HepG2 (cell line): Measurements from ENCODE around the gene GRIN3A. TPM values are rescaled to one million over a fixed set of nuclear protein-coding genes. Genes with fewer than 3 reads are reported as not detected.

ENCODE experiments used
- ARNTL ChIP-seq: sonication (generic); formaldehyde crosslinking; IDR thresholded peaks from 2 replicates; pipeline ENCODE4 v1.4.0; 2020; ENCODE audit warnings: mild to moderate bottlenecking, missing genetic modification reagents
- HMG20A ChIP-seq: IDR thresholded peaks from 2 replicates; pipeline ENCODE4 v1.6.1; 2016; ENCODE audit warnings: borderline replicate concordance
- KAT8 ChIP-seq: IDR thresholded peaks from 2 replicates; pipeline ENCODE4 v1.6.1; 2016; ENCODE audit warnings: missing genetic modification reagents, missing compliant biosample characterization
- MAF1 ChIP-seq: sonication (generic); formaldehyde crosslinking; IDR thresholded peaks from 2 replicates; pipeline ENCODE4 v1.5.0; 2020; ENCODE audit warnings: missing genetic modification reagents, borderline replicate concordance
- PHF8 ChIP-seq: sonication (generic); formaldehyde crosslinking; IDR thresholded peaks from 2 replicates; pipeline ENCODE4 v1.5.0; 2020; ENCODE audit warnings: missing genetic modification reagents
- PREB ChIP-seq: sonication (generic); formaldehyde crosslinking; IDR thresholded peaks from 2 replicates; pipeline ENCODE4 v1.4.0; 2020; ENCODE audit warnings: missing genetic modification reagents
- PTBP1 ChIP-seq: fragments of 200-400 bp; formaldehyde crosslinking; IDR thresholded peaks from 2 replicates; pipeline ENCODE4 v1.6.1; 2018; ENCODE audit warnings: low read length, low read depth; ENCODE audit not compliant: poor library complexity, severe bottlenecking
- SAFB2 ChIP-seq: sonication (generic); formaldehyde crosslinking; IDR thresholded peaks from 2 replicates; pipeline ENCODE4 v1.5.1; 2020; ENCODE audit warnings: missing genetic modification reagents, low read depth, mild to moderate bottlenecking, borderline replicate concordance
- SALL1 ChIP-seq: sonication (generic); formaldehyde crosslinking; IDR thresholded peaks from 2 replicates; pipeline ENCODE4 v1.8.0; 2022; ENCODE audit warnings: mild to moderate bottlenecking, missing genetic modification reagents
- SMAD1 ChIP-seq: sonication (generic); formaldehyde crosslinking; IDR thresholded peaks from 2 replicates; pipeline ENCODE4 v1.4.0; 2020; ENCODE audit warnings: missing genetic modification reagents, low read depth, mild to moderate bottlenecking, borderline replicate concordance
- SNRNP70 ChIP-seq: fragments of 200-400 bp; formaldehyde crosslinking; IDR thresholded peaks from 2 replicates; pipeline ENCODE4 v1.6.1; 2017; ENCODE audit warnings: mild to moderate bottlenecking, low read depth, low read length, moderate library complexity
- SP5 ChIP-seq: IDR thresholded peaks from 2 replicates; pipeline ENCODE4 v1.6.1; 2016; ENCODE audit warnings: low read depth, borderline replicate concordance
- STAT5B ChIP-seq: sonication (generic); formaldehyde crosslinking; IDR thresholded peaks from 2 replicates; pipeline ENCODE4 v1.4.0; 2020; ENCODE audit warnings: missing genetic modification reagents
- ZNF276 ChIP-seq: sonication (generic); formaldehyde crosslinking; IDR thresholded peaks from 2 replicates; pipeline ENCODE4 v1.4.0; 2020; ENCODE audit warnings: mild to moderate bottlenecking, low read depth, missing genetic modification reagents
- ZNF501 ChIP-seq: sonication (generic); formaldehyde crosslinking; IDR thresholded peaks from 2 replicates; pipeline ENCODE4 v1.5.1; 2020; ENCODE audit warnings: mild to moderate bottlenecking, moderate library complexity, missing genetic modification reagents
- ZNF609 ChIP-seq: sonication (generic); formaldehyde crosslinking; IDR thresholded peaks from 2 replicates; pipeline ENCODE4 v1.4.0; 2020; ENCODE audit warnings: mild to moderate bottlenecking, missing genetic modification reagents, borderline replicate concordance
- ZNF672 ChIP-seq: sonication (generic); formaldehyde crosslinking; IDR thresholded peaks from 2 replicates; pipeline ENCODE4 v1.8.1; 2022; ENCODE audit warnings: missing genetic modification reagents
- polyA plus RNA-seq, 8 experiments: library from polyadenylated mRNA; depleted of rRNA in 3 of 8; stranded (reverse) in 7 of 8; unstranded in 1 of 8; fragments of >200 nt; fragmentation: Illumina TruSeq in 4 of 8; extraction: Trizol in 4 of 8; gene quantifications; 2 replicates each; pipeline versions ENCODE4 v1.2.1 to v1.2.3, GENCODE V29; 2011 to 2016; ENCODE audit warnings: low read depth in 4 of 8, missing spikeins in 1 of 8, mixed read lengths in 1 of 8; ENCODE audit not compliant: insufficient read depth in 1 of 8
- total RNA-seq, 5 experiments: library from RNA; depleted of rRNA; stranded (reverse); fragments of >200 nt; fragmentation: Illumina TruSeq; extraction: Trizol; gene quantifications; 2 replicates each; pipeline ENCODE4 v1.2.3, GENCODE V29; 2016; ENCODE audit warnings: low read depth in 1 of 5
- TF ChIP-seq, protein P1 (sequence below): sonication (generic); formaldehyde crosslinking; IDR thresholded peaks from 2 replicates; pipeline ENCODE4 v1.5.1; 2020; ENCODE audit warnings: missing genetic modification reagents, mild to moderate bottlenecking, borderline replicate concordance
- TF ChIP-seq, protein P2 (sequence below): sonication (generic); formaldehyde crosslinking; IDR thresholded peaks from 2 replicates; pipeline ENCODE4 v1.5.0; 2020; ENCODE audit warnings: missing genetic modification reagents

GRIN3A gene
- total and polyA plus RNA-seq, 2 of the 13 experiments (the other 11 are each of a cell fraction or from before 2014, with no cell fraction given), result not detected

DNA sequence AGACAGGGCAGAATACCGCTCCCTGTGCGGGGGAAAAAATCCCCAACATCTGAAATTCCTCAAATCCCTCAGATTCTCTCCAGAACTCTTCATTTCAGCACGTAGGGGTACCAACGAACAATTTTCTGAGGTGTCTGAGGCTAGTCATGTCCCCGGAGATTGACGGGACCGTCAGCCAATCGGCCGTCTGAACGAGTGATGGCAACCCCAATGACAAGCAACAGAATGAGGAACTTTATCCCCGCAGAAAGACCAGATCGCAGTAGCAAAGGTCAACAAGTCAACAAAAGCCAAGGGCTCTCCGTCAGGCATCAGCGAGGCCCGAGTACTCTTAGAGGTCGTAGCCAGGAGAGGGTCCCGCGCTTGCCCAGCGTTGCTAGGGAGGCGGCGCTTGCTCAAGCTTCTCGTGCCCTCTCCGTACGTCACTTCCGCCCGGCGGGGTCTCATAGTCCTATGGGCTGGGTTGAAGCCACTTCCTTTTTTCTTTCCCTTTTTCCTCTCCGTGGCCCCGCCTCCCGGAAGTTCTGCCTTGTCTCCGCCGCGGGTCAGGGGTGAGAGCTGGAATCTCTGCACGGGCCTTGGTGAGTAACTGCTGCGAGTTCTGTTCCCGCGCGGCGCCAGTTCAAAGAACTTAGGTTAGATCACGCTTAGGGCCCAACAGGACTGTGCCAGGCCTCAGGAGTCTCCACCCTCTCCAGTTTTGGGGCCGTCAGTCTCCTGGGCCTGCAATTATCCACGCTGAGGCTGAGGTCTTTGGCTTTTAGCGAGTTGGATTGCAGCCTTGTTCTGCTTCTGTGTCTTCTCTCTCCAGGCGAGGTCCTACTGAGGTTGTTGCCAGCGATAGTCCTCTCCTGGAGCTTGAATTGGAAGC is 204.9 kb downstream of the GRIN3A start, which contains the start of gene RNF20 (continued):
- TF ChIP-seq ZNF672 (CRISPR knock-in tag) (no peak), ZNF609 (CRISPR knock-in tag) (peak; percentile 54; the same call in 1 of the 2 replicates), PTBP1 (no peak), ARNTL (CRISPR knock-in tag) (no peak), MAF1 (CRISPR knock-in tag) (no peak), ZNF501 (CRISPR knock-in tag) (peak; percentile 88), ZNF276 (no peak), PREB (CRISPR knock-in tag) (no peak), SMAD1 (CRISPR knock-in tag) (no peak; the same call in 1 of the 2 replicates), SP5 (CRISPR knock-in tag) (peak; percentile 59; the same call in 1 of the 2 replicates), STAT5B (CRISPR knock-in tag) (no peak), KAT8 (peak; percentile 92), PHF8 (CRISPR knock-in tag) (peak; percentile 86), SNRNP70 (no peak), SAFB2 (CRISPR knock-in tag) (0 out of 2 replicates have a peak, but pooled peaks have one; percentile 73), HMG20A (CRISPR knock-in tag) (peak; percentile 4; the same call in 1 of the 2 replicates), SALL1 (CRISPR knock-in tag) (peak; percentile 74)
- TF ChIP-seq, protein P1, sequence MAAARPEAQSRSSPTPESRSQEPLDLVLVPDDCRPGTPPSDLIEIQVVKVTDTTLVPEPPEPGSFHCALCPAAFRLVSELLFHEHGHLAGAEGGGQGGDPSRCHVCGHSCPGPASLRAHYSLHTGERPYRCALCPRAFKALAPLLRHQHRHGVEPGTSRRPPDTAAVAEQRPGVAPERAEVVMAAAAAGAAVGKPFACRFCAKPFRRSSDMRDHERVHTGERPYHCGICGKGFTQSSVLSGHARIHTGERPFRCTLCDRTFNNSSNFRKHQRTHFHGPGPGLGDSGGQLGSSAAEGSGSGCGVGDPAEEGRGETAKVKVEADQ (CRISPR knock-in tag), result peak; percentile 73; the same call in 1 of the 2 replicates
- TF ChIP-seq, protein P2, sequence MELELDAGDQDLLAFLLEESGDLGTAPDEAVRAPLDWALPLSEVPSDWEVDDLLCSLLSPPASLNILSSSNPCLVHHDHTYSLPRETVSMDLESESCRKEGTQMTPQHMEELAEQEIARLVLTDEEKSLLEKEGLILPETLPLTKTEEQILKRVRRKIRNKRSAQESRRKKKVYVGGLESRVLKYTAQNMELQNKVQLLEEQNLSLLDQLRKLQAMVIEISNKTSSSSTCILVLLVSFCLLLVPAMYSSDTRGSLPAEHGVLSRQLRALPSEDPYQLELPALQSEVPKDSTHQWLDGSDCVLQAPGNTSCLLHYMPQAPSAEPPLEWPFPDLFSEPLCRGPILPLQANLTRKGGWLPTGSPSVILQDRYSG (CRISPR knock-in tag), result no peak
